GM12873 (cell line): ENCODE measurements around the gene SLC30A10.

ENCODE experiments used
- TF ChIP-seq, protein P1 (sequence below): IDR thresholded peaks from 2 replicates; pipeline ENCODE4 v1.5.1; 2012; ENCODE audit warnings: low read depth, mild to moderate bottlenecking, moderate library complexity, low read length, control low read depth; ENCODE audit not compliant: insufficient read depth; ENCODE audit errors: missing control alignments

SLC30A10 gene

GRCh38 chr1:219924342-219924741 lies 4.0 kb downstream of the SLC30A10 start:
- TF ChIP-seq, protein P1, sequence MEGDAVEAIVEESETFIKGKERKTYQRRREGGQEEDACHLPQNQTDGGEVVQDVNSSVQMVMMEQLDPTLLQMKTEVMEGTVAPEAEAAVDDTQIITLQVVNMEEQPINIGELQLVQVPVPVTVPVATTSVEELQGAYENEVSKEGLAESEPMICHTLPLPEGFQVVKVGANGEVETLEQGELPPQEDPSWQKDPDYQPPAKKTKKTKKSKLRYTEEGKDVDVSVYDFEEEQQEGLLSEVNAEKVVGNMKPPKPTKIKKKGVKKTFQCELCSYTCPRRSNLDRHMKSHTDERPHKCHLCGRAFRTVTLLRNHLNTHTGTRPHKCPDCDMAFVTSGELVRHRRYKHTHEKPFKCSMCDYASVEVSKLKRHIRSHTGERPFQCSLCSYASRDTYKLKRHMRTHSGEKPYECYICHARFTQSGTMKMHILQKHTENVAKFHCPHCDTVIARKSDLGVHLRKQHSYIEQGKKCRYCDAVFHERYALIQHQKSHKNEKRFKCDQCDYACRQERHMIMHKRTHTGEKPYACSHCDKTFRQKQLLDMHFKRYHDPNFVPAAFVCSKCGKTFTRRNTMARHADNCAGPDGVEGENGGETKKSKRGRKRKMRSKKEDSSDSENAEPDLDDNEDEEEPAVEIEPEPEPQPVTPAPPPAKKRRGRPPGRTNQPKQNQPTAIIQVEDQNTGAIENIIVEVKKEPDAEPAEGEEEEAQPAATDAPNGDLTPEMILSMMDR, result no peak

GRCh38 chr1:219917851-219918466 lies 10.4 kb downstream of the SLC30A10 start:
- TF ChIP-seq, protein P1, result no peak

- TF ChIP-seq, protein P1, result no peak
Measured at GRCh38 chr1:219917281-219917680, 11.1 kb downstream of the SLC30A10 start.

DNA sequence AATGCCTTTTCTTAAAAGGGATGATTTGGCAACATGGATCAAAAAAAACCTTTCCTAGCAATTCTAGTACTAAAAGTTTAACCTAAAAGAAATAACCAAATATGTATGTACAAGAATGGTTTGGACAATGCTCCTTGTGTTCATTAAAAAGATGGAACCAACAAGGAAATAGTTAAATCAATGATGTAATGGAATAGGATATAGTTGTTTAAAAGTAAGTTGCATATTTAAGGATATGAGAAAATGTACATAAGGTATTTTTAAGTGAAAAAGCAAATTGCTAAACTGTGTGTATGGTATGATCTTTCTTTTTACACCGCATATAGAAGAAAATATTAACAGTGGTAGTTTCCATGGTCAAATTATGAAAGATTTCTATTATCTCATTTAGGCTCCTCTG lies 12.1 kb downstream of the SLC30A10 start:
- TF ChIP-seq, protein P1, result no peak

DNA sequence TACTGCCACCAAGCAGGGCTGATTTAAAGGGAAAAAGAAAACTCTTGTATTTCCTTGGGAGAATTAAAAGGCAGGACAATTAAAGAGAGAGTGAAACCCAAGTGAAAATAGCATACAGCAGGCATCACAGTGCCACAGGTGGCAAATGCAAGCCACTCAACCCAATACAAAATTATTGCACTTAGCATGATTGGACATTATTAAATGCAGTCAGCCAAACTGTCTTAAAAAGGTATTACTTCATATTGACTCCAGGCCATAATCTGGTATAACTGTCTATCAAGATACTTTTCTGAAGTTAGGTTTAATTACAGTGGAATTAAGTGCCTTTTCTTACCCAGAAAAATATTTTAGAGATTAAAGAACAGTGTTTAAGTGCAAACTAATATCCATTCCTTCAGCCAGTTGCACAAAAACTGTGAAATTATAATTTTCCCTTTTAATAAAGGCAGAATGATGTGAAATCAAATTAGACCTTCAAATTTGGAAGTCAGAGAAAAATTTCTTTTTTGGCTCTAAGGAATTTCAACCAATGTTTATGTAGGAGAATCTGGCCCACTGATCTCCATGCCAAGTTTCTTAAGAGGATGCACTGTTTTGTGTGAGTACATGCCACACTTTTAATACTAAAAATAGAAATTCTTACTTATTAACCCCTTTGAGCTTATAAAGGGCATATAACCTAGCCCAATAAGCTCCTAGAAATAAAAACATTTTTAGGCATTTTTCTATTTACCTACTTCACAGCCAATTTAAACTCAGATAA lies 15.2 kb downstream of the SLC30A10 start:
- TF ChIP-seq, protein P1, result no peak

GRCh38 chr1:219910716-219911115 lies 17.6 kb downstream of the SLC30A10 start:
- TF ChIP-seq, protein P1, result no peak

DNA sequence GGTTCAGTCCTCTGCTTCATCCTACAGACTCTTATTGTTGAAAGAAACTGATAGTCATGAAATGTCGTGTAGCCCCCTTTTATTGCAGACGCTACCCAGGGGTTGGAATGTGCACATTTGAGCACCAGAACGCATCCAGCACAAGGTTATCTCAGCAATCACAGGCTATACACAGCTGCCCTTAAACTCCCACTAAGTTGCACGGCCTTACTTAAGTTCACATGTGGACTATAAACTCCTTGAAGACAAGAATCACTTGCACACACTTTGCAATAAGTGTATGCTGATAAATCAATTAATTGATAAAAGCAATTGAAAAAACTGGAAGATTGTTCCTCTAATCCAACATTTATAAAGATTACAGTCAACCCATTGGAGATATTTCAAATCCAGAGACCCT lies 18.9 kb downstream of the SLC30A10 start:
- TF ChIP-seq, protein P1, result no peak
